Pancreas (tissue), 10 donors: ENCODE data around the gene U2AF2. TPM values are rescaled to one million over a fixed set of nuclear protein-coding genes. Genes with fewer than 3 reads are reported as not detected.

Experiments used
- ATAC-seq, 4 donors: fragments of 200-7000 bp; cut with Tn5 transposase; one replicate each; pipeline versions ENCODE4 v1.8.0 to v1.9.1; 2020; ENCODE audit warnings: mild to moderate bottlenecking in 4 of 4, moderate library complexity in 4 of 4
- DNase-seq, 6 donors: peaks; one replicate each; pipeline ENCODE4 v3.0.0-alpha.2; 2020
- FAIRE-seq: peaks from 2 replicates; lab custom pipeline; 2012; peaks lifted over from hg19 to GRCh38; lab: Jason Lieb, UNC
- H3K27ac ChIP-seq, 4 donors: fragments of 200-600 bp; sonication (generic); 1 replicate in 3 of 4; 2 replicates in 1 of 4; pipeline versions ENCODE4 v1.5.0 to v1.8.0; 2020
- H3K27me3 ChIP-seq, 4 donors: fragments of 200-600 bp; one replicate each; pipeline ENCODE4 v1.8.0; 2021
- H3K36me3 ChIP-seq, 3 donors: fragments of 200-600 bp; sonication (generic) in 1 of 3; one replicate each; pipeline versions ENCODE4 v1.5.0 to v1.8.0; 2020 to 2021
- H3K4me1 ChIP-seq, 3 donors: fragments of 200-600 bp; one replicate each; pipeline ENCODE4 v1.8.0; 2021
- H3K4me3 ChIP-seq, 4 donors: fragments of 200-600 bp; sonication (generic) in 2 of 4; one replicate each; pipeline versions ENCODE4 v1.5.0 to v1.8.0; 2020 to 2021
- H3K9me3 ChIP-seq, 4 donors: fragments of 200-600 bp; one replicate each; pipeline ENCODE4 v1.8.0; 2021
- WGBS, 2 donors: extraction: QIAGEN DNeasy Blood & Tissue Kit; methylation state at CpG; one replicate each; pipeline ENCODE4 v1.1.7; 2013; 5-methylcytosine and 5-hydroxymethylcytosine counted together
- intact Hi-C, 3 donors: fragments of 100-400 bp; cut with DNase I; formaldehyde crosslinking; loops; one replicate each; pipeline versions ENCODE4 v1.11.1 to v1.14.2; 2022
- polyA plus RNA-seq, 2 donors: library from polyadenylated mRNA; stranded (reverse); fragments of 200-250 nt; gene quantifications; one replicate each; pipeline ENCODE4 v1.2.3, GENCODE V29; 2013
- total RNA-seq, 6 donors: library from RNA; stranded (reverse); fragmentation: NEBNext Ultra II Directional in 4 of 6; extraction: Animal tissue kit (Norgen Biotek cat#: 25700) in 4 of 6; gene quantifications; one replicate each; pipeline versions ENCODE4 v1.2.1 to v1.2.4, GENCODE V29; 2021 to 2023
- TF ChIP-seq, protein P1 (sequence below), 4 donors: fragments of 200-600 bp; sonication (generic) in 3 of 4; IDR thresholded peaks; one replicate each; pipeline versions ENCODE4 v1.5.0 to v1.8.0; 2021; ENCODE audit warnings: antibody characterized with exemption in 4 of 4
- donor health status: healthy with polysubstance abuse.
- donor health status: DM: no; HTN: no; CAD: no; lungs with moderate emphysema.
- donor health status: DM: no; HTN: no; CAD: no.
- donor health status: control.
- donor health status: control.
- donor health status: Bipolar disorder and iron deficiency.
- donor health status: DM: yes; HTN: yes; CAD: no.
- donor health status: DM: no; HTN: no; CAD: no.
- donor health status: DM: no; HTN: no; CAD: no.
- donor health status: DM: yes; HTN: yes; CAD: no.

The U2AF2 gene
- total and polyA plus RNA-seq, 8 donors = 38.4 to 113 (median 62.4) TPM

- Histone ChIP-seq H3K4me3 (no peak overlapping the region), H3K9me3 (no peaks in the 10 kb centered on the region), H3K27me3 (no peaks in the 10 kb centered on the region), H3K4me1 (no peaks in the 10 kb centered on the region), H3K36me3 (peaks cover 0 to 23% (median 0%) of the 10 kb centered on the region in 3 donors), H3K27ac (no peak overlapping the region)
- 97 to 99% methylated on average over 38 of the region's 38 CpGs for WGBS, 2 donors
- ATAC-seq = no peak
- DNase-seq = no peak
- TF ChIP-seq, protein P1, sequence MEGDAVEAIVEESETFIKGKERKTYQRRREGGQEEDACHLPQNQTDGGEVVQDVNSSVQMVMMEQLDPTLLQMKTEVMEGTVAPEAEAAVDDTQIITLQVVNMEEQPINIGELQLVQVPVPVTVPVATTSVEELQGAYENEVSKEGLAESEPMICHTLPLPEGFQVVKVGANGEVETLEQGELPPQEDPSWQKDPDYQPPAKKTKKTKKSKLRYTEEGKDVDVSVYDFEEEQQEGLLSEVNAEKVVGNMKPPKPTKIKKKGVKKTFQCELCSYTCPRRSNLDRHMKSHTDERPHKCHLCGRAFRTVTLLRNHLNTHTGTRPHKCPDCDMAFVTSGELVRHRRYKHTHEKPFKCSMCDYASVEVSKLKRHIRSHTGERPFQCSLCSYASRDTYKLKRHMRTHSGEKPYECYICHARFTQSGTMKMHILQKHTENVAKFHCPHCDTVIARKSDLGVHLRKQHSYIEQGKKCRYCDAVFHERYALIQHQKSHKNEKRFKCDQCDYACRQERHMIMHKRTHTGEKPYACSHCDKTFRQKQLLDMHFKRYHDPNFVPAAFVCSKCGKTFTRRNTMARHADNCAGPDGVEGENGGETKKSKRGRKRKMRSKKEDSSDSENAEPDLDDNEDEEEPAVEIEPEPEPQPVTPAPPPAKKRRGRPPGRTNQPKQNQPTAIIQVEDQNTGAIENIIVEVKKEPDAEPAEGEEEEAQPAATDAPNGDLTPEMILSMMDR (IDR thresholded peaks at IDR 0.05) = no peak
- intact Hi-C loops = no loop called here
- FAIRE-seq = no peak
Measured at GRCh38 chr19:55616395-55616875, 38.4 kb upstream of the U2AF2 start.

DNA sequence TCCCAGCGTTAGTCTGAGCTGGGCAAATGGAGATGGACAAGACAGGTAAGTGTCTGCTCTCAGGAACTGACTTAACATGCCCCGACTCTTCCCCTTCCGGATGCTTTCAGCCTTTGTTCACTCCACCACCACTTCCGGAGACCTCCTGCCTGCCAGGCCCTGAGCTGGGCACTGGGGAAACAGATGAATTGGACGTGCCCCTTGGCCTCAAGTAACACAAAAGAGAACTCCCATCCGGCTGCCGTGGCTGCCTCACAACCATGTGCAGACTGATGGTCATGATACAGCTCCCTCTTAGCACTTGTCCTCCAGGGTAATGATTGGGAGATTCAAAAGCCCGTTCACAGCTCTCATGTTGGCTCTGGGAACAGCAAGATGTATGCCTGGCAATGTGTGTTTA is 37.4 kb upstream of the U2AF2 start:
- peaks cover 0 to 29% (median 0%) of the 10 kb centered on the region in 3 donors for H3K36me3 ChIP-seq
- no peak for ATAC-seq
- no peak overlapping the region for H3K4me3 ChIP-seq
- no peaks in the 10 kb centered on the region for H3K4me1 ChIP-seq
- WGBS, 2 donors = 85 to 88% methylated on average over 8 of the region's 8 CpGs
- no peak for FAIRE-seq
- no peaks in the 10 kb centered on the region for H3K27me3 ChIP-seq
- TF ChIP-seq, protein P1 (IDR thresholded peaks at IDR 0.05) = no peak
- H3K9me3 ChIP-seq = no peaks in the 10 kb centered on the region
- intact Hi-C loops = no loop called here
- no peak overlapping the region for H3K27ac ChIP-seq
- DNase-seq = no peak

DNA sequence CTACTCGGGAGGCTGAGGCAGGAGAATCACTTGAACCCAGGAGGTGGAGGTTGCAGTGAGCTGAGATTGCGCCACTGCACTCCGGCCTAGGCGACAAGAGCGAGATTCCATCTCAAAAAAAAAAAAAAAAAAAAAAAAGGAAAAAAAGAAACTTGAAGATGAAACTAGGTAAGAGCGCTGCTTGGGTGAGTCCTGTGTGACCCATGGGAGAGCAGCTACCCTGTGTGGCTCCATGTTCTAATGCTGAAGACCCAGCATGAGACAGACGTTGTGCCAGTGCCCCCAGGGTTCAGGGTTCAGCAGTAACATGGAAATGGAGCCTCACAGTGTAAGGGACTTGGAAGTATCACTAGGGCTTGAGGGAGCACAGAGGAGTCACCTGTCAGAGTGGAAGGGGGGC is 36.4 kb upstream of the U2AF2 start:
- Histone ChIP-seq H3K27me3 (no peaks in the 10 kb centered on the region), H3K27ac (no peak overlapping the region), H3K4me3 (no peak overlapping the region), H3K36me3 (peaks cover 0 to 29% (median 0%) of the 10 kb centered on the region in 3 donors), H3K9me3 (no peaks in the 10 kb centered on the region), H3K4me1 (no peaks in the 10 kb centered on the region)
- TF ChIP-seq, protein P1 (IDR thresholded peaks at IDR 0.05) = no peak
- 82 to 93% methylated on average over 7 of the region's 7 CpGs for WGBS, 2 donors
- FAIRE-seq (no peak), ATAC-seq (no peak), DNase-seq (no peak)
- intact Hi-C loops = no loop called here

- DNase-seq (peak in 1 of 6 donors; percentile 2), ATAC-seq (no peak), FAIRE-seq (no peak)
- H3K4me3 ChIP-seq = no peak overlapping the region
- peaks cover 0 to 29% (median 0%) of the 10 kb centered on the region in 3 donors for H3K36me3 ChIP-seq
- TF ChIP-seq, protein P1 (IDR thresholded peaks at IDR 0.05) = no peak
- no peaks in the 10 kb centered on the region for H3K27me3 ChIP-seq
- no peaks in the 10 kb centered on the region for H3K9me3 ChIP-seq
- no peak overlapping the region for H3K27ac ChIP-seq
- intact Hi-C loops = no loop called here
- peaks cover 0 to 3% (median 0%) of the 10 kb centered on the region in 3 donors for H3K4me1 ChIP-seq
- 76 to 92% methylated on average over 3 of the region's 3 CpGs for WGBS, 2 donors
Measured at GRCh38 chr19:55619286-55619685, 35.5 kb upstream of the U2AF2 start.

DNA sequence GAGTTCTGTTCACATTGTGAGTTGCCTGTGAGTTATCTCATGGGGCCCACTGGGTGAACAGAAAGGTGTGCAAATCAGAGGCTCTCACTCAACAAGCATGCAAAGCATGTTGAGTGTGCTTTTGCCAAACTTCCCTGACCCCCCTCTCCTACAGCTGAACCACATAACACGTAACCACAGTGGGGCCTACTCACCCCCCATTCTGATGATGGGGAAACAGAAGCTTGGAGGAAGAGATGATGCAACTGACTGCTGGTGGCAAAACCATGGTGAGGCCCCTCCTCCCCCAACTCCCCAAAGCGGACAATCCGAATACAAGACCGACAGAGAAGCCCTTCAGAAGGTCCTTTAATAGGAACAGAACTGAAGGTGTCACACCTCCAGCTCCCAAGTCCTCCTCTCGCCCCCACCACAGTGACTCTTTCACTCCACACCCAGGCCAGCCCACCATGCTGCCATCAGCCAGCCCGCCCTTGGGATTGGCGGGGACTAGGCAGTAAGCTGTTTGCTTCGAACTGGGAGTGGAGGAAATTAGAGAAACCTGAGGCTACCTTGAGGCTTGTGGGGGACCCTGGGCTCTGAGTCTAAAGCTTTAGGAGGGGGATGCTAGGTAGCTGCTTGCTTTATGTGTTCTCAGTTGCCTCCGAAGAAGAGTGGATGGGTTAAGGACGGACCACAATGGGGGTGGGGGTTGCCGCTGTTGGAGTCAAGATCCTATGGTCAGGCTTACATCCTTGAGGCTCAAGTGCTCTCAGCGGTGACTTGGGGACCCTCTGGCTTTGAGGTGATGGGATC is 34.2 kb upstream of the U2AF2 start:
- Histone ChIP-seq H3K27ac (no peak overlapping the region), H3K4me3 (no peak overlapping the region), H3K27me3 (no peaks in the 10 kb centered on the region), H3K36me3 (peaks cover 0 to 24% (median 0%) of the 10 kb centered on the region in 3 donors), H3K9me3 (no peaks in the 10 kb centered on the region), H3K4me1 (peaks cover 0 to 6% (median 0%) of the 10 kb centered on the region in 3 donors)
- intact Hi-C loops = no loop called here
- TF ChIP-seq, protein P1 (IDR thresholded peaks at IDR 0.05) = no peak
- DNase-seq = peak in 1 of 6 donors; percentile 20
- no peak for FAIRE-seq
- WGBS, 2 donors = 93 to 94% methylated on average over 12 of the region's 12 CpGs
- no peak for ATAC-seq
